GM21786 (cell line): ENCODE data around the gene CRAT.

ENCODE experiments used
- ATAC-seq: cut with Tn5 transposase; IDR thresholded peaks from one replicate; pipeline ENCODE4 v1.9.1; 2021; ENCODE audit not compliant: unreplicated experiment

The CRAT gene

GRCh38 chr9:129093602-129094386 lies 16.8 kb downstream of the CRAT start:
- ATAC-seq = no peak

- no peak for ATAC-seq
Measured at GRCh38 chr9:129089246-129089645, 21.3 kb downstream of the CRAT start.

- ATAC-seq = no peak
Measured at GRCh38 chr9:129084087-129084486, 26.5 kb downstream of the CRAT start.

GRCh38 chr9:129081388-129081904 lies 29.1 kb downstream of the CRAT start:
- ATAC-seq = no peak

GRCh38 chr9:129080601-129081387 lies 29.8 kb downstream of the CRAT start, which contains the start of gene DOLPP1:
Gene DOLPP1 (plus strand): TSS chr9:129081111. CDS start chr9:129081132, 21 bp downstream.
- peak; percentile 94 for ATAC-seq

- ATAC-seq = no peak
Measured at GRCh38 chr9:129080298-129080600, 30.3 kb downstream of the CRAT start.

- no peak for ATAC-seq
Measured at GRCh38 chr9:129079829-129080228, 30.8 kb downstream of the CRAT start.

- ATAC-seq = no peak
Measured at GRCh38 chr9:129078691-129079503, 31.7 kb downstream of the CRAT start.

- no peak for ATAC-seq
Measured at GRCh38 chr9:129077236-129077635, 33.4 kb downstream of the CRAT start.

GRCh38 chr9:129076640-129077037 lies 34.0 kb downstream of the CRAT start:
- ATAC-seq = no peak

- ATAC-seq = no peak
Measured at GRCh38 chr9:129075996-129076639, 34.5 kb downstream of the CRAT start.

GRCh38 chr9:129074106-129074505 lies 36.5 kb downstream of the CRAT start:
- ATAC-seq = no peak

- ATAC-seq = no peak
Measured at GRCh38 chr9:129073404-129073803, 37.2 kb downstream of the CRAT start.

GRCh38 chr9:129072171-129072570 lies 38.4 kb downstream of the CRAT start:
- ATAC-seq = no peak

GRCh38 chr9:129071526-129072126 lies 39.0 kb downstream of the CRAT start:
- no peak for ATAC-seq

GRCh38 chr9:129070696-129071525 lies 39.7 kb downstream of the CRAT start:
- no peak for ATAC-seq

GRCh38 chr9:129069862-129070641 lies 40.5 kb downstream of the CRAT start:
- no peak for ATAC-seq

GRCh38 chr9:129068990-129069861 lies 41.4 kb downstream of the CRAT start:
- ATAC-seq = peak; percentile 69
